NCI-H2227 (cell line): ENCODE results near the gene OXCT2.
"Not testable (repeated sequence)": the region's sequence is repeated elsewhere in the genome, so short reads cannot be mapped to it uniquely, and the experiment has no call there.

Experiments used
- DNase-seq: peaks from one replicate; lab custom pipeline; 2025; ENCODE audit not compliant: unreplicated experiment; lab: John Stamatoyannopoulos, UW

The OXCT2 gene

DNA sequence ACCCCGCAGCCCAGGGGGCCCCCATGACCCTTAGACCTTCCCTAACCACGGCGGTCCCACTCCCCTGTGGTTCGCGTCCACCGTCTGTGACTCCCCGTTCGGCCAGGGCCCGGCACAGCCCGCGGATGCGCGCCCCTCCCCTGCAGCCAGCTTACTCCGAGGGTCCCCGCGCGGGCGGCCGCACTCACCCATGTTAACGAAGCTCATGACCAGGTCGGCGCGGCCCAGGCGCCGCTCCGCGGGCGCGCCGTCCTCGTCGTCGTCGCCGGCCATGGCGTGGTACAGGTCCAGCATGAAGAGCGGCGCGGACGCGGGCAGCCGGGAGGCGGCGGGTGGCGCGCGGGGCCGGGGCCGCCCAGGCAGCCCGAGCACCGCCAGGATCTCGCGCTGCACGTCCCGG is 16.8 kb upstream of the OXCT2 start:
- DNase-seq: not testable (repeated sequence)

DNA sequence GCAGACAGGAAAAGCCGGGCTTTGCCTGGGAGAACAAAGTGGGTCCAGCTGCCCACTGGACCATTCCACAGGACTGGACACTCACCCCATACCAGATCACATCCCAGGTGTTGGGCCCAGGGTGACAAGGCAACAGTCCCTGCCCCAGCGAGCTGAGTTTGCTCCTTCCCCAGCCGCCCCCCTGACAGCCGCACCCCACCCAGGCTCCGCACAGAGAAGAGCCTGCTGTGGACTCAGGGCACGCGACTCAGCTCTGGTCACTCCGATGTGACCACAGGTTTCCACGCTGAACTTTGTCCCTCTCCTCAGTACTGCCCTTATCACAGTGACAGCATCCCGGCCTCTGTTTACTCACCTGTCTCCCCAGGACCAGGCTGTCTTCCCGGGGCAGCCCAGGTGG is 16.3 kb upstream of the OXCT2 start:
- DNase-seq: no peak

DNA sequence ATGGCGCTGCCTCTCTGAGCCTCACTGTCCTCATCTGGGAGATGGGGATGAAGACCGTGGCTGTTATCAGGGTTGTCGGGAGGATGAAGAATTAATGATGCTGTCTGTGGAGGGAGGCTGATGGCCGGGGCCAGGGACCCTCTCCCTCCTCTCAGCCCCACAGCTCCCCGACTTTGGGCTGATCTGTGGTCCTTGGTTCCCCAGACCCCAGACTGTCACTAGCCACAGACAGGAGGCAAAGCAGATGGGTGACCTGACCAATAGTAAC is 15.9 kb upstream of the OXCT2 start:
- not testable (repeated sequence) for DNase-seq

DNA sequence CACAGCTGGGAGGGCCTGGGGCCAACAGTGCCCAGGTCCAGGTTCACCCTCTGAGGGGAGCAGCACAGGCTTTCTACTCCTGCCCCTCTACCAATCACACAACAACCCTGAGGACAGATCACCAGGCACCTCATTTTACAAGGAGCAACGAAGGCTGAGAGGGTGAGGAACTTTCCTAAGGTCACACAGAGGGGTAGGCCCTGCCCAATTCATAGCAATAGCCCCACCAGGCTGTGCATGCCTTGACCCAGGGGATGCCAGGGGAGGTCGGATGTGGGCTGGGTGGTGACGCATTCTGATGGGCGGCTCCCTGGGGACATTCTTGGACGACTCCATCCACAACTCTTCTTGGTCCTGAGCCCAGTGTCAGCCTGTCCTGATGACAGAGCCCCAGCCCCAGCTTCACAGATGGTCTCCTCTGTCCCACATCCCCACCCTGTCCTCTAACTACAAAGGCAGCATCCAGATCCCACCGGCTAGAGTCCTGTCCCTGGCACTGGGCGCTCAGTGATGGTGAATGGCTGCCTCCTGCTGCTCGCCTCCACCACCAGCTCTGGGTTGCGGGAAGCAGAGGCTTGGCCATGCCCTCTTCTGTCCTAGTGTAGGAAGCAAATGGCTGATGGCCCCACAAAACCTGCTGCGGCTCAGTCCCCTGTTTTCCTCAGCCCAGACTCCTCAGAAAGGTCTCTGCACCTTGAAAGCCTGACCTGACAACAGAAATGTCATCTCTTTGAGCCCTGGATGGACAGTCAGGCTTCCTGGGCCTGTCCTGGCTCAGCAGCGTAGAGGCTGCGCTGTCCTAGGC is 15.4 kb upstream of the OXCT2 start:
- not testable (repeated sequence) for DNase-seq

DNA sequence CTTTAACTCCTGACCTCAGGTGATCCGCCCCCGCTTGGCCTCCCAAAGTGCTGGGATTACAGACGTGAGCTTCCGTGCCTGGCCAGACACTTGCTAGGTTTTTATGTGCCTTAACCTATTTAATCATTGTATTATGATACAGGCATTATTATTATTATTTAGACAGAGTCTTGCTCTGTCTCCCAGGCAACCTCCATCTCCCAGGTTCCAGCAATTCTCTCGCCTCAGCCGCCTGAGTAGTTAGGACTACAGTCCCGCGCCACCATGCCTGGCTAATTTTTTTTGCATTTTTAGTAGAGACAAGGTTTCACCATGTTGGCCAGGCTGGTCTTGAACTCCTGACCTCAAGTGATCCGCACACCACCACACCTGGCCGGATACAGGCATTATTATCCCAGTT is 11.5 kb upstream of the OXCT2 start:
- DNase-seq: not testable (repeated sequence)

DNA sequence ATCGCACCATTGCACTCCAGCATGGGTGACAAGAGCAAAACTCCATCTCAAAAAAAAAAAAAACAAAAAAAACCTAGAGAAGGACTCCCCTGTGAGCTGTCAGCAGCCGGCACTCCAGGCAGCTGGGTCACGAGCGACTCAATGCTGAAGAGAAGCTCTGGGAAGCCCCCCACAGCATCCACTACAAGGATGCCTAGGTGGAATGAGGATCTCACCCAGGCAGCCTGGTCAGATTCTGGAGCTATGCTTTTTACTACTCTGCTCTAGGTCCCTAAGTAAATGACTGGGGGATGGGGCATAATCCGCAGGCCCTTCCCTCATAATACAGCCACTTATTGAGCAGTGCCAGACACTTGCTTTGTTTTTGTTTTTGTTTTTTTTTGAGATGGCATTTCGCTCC is 11.0 kb upstream of the OXCT2 start:
- no peak for DNase-seq

DNA sequence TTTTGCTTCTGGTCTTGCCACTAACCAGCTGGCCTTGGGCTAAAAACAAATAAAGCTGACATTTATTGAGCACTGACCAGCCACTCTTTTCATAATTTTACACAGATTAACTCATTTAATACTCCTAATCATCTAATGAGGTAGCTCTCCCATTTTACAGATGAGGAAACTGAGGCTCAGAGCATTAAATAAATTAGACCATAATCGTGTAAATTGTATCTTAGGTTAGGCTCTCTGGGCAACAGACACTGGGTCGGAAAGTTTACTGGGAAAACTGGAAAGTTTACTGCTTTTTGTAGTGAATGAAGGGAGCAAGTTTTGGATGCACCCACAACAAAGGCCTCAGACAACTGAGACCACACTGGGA is 10.2 kb upstream of the OXCT2 start:
- no peak for DNase-seq

DNA sequence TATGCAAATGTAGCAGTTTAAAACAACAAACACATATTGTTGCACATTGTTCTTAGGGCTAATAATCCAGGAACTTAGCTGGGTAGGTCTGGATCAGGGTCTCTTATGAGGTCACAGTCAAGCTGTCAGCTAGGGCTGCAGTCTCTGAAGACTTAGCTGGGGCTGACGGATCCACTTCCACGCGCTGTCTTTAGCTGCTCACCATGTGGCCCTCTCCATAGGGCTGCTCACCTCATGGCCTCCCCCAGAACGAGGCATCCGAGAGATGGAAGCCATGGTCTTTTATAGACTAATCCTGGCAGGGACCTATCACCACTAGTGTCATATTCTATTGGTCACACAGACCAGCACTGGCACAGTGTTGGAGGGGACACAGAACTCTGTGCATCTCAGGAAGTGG is 8.7 kb upstream of the OXCT2 start:
- DNase-seq: no peak

DNA sequence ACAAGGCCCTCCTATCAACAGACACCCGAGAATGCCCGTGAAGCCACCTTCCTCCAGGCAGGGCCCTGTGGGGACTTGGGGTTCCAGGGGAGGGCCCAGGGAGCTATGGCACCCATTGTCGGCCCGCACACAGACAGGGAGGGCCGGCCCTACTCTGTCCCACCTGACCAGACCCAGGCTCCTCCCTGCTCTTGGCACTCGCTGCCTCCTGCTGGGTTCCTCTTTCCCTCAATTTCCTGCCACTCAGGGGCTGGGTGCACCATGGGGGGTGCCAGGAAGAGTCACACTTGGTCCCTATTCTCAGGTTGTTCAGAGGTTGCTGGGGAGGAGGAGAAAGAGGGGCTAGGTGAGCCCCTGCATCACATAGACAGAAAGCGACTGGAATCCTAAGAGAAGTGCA is 8.0 kb upstream of the OXCT2 start:
- no peak for DNase-seq

DNA sequence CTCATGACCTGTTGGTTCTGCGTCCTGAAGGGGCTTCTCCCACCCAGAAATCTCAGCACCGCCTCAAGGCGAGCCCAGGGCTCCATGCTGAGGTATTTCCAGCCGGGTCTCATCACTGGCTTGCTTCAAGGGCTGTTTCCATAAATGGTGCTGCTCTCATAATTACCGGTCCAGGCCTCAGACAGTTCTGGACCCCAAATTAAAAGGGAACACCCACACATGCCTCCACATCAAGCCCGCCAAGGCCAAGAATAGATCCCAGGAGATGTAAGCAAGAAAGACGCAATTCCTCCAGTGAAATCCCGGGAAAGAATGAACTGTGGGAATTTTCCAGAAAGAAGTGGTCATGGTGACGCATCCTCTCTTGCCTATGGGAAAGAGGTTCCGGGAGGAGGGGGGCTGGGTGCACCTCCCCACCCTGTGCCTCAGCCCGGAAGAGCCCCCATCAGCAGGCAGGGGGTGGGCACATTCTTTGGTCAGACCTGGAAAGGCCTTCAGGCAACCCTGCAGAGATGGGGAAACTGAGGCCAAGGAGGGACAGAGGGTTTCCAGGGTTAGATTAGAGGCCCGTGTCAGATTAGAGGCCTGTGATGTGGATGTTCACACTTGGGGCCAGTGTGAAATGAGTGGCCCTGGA is 7.4 kb upstream of the OXCT2 start:
- DNase-seq: not testable (repeated sequence)

DNA sequence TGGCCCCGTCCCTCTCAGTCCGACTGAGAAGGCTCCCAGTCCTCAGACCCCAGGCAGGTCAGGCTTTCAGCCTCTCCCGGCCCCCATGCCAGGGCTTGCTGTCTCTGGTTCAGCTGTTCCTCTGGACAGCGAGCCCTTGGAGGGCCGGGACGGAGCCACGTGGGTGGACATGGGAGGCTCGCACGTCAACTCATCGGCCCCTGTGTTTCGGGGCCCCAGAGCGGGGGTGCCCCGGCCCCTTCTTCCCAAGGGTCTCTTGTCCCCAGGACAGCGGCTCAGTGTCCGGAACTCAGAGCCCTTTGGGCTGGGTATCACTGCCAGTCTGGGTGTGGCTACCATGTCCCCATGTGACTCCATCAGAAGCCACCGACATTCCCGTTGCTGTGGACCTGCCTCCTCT is 6.7 kb upstream of the OXCT2 start:
- DNase-seq: not testable (repeated sequence)

DNA sequence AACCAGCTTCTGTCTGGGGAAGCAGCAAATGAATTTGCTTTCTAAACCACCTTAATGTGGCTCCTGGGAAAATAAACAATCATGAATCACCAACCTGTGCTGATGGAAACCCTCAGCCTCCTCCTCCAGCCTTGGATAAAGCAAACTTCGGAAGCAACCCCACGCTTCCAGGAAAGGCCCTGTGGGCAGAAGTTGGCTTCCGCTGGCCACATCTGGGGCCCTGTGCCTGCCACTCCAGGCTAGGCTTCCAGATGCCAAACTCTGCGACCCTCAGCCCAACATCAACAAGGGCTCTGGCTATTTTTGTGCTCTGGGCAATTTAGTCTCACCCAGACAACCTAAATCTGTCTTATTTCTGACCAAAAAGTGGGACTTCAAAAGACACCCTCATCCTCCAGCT is 6.2 kb upstream of the OXCT2 start:
- DNase-seq: no peak

DNA sequence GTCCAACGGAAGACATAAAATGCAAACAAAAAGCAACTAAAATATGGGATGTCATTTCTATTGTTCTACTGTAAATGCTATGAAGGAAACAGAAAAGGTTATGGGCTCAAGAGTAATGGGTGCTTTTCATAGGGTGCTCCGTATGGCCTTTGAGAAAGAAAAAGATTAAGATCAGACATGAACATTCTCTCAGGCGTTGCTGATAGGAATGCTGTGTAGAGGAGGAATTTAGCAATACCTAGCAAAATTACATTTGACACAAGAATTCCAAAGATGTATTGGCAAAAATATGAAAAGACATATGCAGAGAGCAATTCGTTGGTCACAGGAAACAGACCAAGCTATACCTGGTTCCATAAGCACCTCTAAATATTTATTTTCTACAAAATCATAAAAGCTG is 5.7 kb upstream of the OXCT2 start:
- DNase-seq: no peak

DNA sequence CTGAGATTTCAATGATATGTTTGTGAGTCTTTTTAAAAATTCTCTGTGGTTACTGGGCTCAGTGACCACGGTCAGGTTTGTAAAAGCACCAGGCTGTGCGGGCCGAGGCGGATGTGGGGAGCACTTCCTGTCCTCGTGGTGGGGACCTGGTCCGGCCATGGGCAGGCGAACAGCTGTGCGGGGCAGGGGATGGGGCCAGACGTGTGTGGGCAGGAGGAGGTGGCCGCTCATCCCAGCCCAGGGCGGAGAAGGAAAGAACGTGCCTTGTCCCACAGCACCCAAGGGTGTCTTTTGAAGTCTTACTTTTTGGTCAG is 5.2 kb upstream of the OXCT2 start:
- no peak for DNase-seq

DNA sequence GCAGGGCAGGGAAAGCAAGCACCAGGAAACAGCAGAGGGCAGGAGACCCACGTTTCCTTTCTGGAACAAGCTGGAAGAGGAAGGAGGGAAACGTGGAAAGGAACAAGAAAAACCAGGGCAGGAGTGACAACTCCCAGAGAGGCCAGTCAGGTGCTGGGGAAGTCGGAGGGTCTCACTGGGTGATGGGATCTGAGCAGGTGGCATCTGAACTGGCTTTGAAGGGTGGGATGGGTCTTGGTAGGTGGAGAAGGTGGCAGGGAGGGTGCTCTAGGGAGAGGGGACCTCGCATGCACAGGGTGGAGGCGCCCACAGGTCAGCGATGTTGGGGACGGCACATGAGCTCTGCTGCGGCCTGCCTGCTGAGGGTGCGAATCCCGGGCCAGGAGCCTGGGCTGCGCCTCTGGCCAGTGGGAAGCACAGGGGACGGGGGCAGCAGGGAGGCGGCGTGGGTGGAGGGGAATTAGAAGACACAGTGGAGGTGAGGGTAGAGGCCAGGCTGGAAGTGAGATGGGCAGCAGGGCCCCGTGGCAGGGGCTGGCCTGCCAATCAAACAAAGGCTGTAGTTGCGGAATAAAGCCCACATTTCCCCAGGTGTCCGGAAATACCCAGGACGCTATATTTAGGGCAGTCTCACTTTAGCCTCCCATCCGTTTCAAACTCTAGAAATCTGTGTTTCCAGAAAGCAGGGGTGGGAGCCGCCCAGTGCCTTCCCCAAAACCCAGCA is 4.7 kb upstream of the OXCT2 start:
- DNase-seq: not testable (repeated sequence)

DNA sequence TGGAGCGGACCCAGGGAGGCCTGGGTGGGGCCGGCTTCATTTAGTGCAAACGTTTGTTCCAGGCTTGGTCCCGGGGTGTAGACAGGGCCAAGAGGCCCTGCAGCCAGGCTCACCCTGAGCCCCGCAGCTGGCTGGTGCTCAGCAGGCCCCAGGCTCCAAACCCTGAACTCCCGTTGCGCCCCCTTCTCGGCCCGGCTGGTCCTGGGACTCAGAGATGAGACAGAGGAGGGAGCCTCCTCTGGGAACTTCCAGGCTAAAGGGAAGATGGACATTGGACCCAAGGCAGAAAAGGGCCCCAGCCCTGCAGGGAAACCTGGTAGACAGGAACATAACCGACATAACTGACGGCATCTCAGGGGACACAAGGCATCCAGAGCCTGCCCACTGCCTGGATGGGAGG is 4.0 kb upstream of the OXCT2 start:
- not testable (repeated sequence) for DNase-seq

DNA sequence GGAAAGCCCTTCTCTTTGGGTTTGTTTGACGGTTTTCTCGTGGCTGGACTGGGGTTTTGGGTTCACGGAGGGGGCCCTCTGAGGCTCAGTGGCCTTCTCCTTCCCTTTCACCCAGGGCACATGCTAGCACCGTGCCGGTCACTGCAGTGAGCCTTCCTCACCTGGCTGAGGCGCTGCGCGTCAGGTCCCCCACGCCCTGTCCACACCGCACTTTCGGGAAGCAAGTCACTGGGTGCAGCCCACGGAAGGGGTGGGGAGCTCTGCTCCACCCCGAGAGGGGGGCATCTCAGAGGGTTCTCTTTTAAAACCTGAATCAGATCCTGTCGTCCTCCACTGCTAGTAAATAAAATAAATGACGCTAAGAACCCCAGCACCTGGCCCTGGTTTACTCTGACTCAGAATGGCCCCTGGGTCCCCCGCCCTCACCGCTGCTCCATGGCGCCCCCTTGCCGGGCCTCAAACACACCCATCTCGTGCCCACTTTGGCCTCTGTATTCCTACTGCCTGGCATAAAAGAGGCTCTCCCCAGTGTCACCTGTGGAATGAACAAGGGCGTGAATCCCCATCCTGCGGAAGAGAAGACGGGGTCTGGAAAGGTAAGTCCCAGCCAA is 2.3 kb upstream of the OXCT2 start:
- DNase-seq: not testable (repeated sequence)

DNA sequence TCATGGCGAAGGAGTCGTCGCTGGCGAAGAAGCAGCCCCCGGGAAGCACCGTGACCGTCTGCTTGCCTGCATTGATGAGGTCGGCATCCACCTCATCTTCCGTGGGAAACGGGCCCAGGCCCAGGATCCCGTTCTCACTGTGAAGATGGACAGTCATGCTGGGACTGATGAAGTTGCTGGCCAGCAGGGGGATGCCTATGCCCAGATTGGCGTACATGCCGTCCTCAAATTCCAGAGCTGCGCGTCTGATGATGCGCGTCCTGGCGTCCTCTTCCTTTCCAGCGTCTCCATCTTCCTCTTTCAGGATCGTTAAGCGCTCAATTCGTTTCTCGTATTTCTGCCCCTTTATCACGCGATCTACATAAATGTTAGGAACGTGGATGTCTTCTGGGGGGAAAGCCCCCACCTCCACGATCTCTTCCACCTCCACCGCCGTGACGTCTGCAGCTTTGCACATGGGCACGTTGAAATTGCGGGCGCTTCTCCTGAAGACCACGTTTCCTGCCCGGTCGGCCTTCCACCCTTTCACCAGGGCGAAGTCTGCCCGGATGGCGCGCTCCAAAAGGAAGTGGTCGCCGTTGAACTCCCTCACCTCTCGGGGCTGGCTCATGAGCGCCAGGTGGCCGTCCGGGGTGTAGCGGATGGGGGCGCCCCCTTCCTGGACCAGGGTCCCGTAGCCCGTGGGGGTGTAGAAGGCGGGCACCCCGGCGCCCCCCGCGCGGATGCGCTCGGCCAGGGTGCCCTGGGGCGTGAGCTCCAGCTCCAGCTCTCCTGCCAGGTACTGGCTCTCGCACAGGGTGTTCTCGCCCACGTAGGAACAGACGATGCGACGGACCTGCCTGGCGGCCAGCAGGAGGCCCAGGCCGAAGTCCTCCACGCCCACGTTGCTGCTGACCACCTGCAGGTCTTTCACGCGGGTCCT is 787 bp downstream of the OXCT2 start:
- DNase-seq: not testable (repeated sequence)

DNA sequence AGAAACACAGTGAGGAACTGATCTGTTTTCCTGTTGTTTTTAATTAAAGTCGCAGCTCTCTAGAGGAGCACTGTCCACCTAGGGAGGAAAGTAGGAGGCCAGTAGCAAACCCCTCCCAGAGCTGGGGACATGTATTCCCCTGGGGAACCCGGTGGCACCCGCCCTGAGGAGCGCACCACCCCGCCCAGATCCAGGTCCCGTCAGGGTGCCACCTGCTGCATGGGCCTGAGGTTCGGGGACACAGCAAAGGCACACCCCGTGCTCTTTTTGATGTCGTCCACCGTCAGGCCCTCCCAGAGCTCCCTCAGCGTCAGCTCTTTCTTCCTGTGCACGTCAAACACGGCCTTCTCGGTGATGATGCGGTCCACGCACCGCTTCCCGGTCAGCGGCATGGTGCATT is 1.6 kb downstream of the OXCT2 start:
- DNase-seq: not testable (repeated sequence)

DNA sequence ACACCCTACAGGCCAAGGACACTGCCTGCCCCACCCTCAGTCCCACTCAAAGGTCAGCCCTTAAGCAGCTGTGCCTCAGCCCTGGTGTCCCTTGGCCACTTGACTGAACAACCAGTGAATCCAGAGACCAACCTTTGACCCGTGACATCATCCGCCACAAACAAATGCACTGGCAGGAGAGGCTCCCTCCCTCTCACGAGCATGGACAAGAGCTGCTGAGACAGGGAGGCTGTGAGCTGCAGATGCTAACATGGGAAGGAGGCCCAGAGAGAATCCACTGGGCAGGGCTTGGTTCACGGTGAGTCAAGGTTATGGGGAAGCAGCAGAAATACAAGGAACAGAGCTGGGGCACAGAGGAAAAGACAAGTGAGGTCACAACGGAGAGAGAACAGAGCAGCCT is 4.7 kb downstream of the OXCT2 start:
- not testable (repeated sequence) for DNase-seq

DNA sequence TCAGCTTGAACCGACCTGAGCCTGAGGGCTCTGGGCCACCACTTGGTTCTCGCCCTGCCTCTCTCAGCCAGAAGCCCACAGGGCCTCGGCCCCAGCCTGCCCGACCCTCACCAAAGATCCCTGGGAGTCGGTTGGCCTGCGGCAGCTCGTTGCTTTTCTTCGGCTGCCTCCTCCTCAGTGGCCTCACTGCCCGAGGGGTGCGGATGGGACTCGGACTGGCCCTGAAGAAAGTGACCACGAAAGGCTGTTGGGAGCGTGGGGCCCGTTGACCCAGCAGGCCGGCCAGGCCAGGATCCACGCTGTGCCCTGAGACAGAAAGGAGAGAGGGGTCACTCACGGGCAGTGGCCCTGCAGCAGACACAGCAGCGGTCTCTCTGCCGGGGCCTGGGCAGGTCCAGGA is 6.6 kb downstream of the OXCT2 start:
- DNase-seq: not testable (repeated sequence)
